Thymus (tissue), 11 donors: ENCODE measurements around the gene PCCA. TPM values are rescaled to one million over a fixed set of nuclear protein-coding genes. Genes with fewer than 3 reads are reported as not detected.

Source experiments
- DNase-seq, 9 donors: peaks; one replicate each; pipeline ENCODE4 v3.0.0-alpha.2; 2013; ENCODE audit warnings: low spot score in 9 of 9, low read depth in 6 of 9, missing footprints in 1 of 9
- H3K27ac ChIP-seq, 2 donors: one replicate each; pipeline ENCODE4 v1.5.1; 2013; ENCODE audit warnings: control low read depth in 1 of 2, low read depth in 1 of 2, low read length in 1 of 2, mild to moderate bottlenecking in 1 of 2, moderate library complexity in 1 of 2
- H3K27me3 ChIP-seq, 2 donors: one replicate each; pipeline ENCODE4 v1.5.1; 2013; ENCODE audit warnings: low read length in 1 of 2; ENCODE audit not compliant: control insufficient read depth in 2 of 2, insufficient read depth in 1 of 2
- H3K36me3 ChIP-seq, 2 donors: one replicate each; pipeline ENCODE4 v1.5.1; 2013; ENCODE audit warnings: low read length in 1 of 2, mild to moderate bottlenecking in 1 of 2, moderate library complexity in 1 of 2; ENCODE audit not compliant: control insufficient read depth in 2 of 2, insufficient read depth in 2 of 2
- H3K4me1 ChIP-seq, 2 donors: one replicate each; pipeline ENCODE4 v1.5.1; 2013; ENCODE audit warnings: low read length in 2 of 2; ENCODE audit not compliant: control insufficient read depth in 2 of 2, insufficient read depth in 2 of 2
- H3K4me3 ChIP-seq, 2 donors: one replicate each; pipeline ENCODE4 v1.5.1; 2013; ENCODE audit warnings: low read length in 2 of 2, control low read depth in 1 of 2, mild to moderate bottlenecking in 1 of 2
- H3K9me3 ChIP-seq, 2 donors: one replicate each; pipeline ENCODE4 v1.5.1; 2013; ENCODE audit warnings: low read length in 1 of 2, mild to moderate bottlenecking in 1 of 2; ENCODE audit not compliant: control insufficient read depth in 2 of 2, insufficient read depth in 1 of 2
- WGBS: extraction: QIAGEN DNeasy Blood & Tissue Kit; methylation state at CpG from one replicate; pipeline ENCODE4 v1.1.7; 2013; 5-methylcytosine and 5-hydroxymethylcytosine counted together
- polyA plus RNA-seq: library from polyadenylated mRNA; stranded (reverse); fragments of 200-250 nt; gene quantifications from one replicate; pipeline ENCODE4 v1.2.3, GENCODE V29; 2013
- total RNA-seq: library from RNA; stranded (reverse); fragments of 120-200 nt; gene quantifications from one replicate; pipeline ENCODE4 v1.2.4, GENCODE V29; 2013
- donor health status: healthy.

PCCA gene
- total and polyA plus RNA-seq, 2 donors, result 17.9 to 18.2 TPM

DNA sequence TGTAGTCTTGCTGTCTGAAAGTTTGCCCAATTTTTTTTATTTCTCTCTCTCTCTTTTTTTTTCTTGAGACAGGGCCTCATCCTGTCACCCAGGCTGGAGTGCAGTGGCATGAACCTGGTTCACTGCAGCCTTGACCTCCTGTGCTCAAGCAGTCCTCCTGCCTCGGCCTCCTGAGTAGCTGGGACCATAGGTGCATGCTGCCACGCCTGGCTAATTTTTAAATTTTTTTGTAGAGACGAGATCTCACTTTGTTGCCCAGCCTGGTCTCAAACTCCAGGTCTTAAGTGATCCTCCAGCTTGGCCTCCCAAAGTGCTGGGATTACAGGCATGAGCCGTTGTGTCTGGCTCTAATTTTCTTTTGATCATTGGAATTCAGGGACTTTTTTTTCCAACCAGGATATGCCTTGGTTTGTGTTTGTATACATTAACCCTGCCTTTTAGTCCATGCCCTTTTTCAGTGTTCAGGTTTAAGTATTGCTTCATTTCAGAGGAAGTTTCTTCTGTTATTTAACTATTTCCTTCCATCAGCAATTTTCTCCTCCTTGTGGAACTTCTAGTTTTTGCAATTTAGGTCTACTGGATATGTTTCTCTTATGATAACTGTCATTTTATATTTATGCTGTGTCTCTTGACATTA, 201.4 kb downstream of the PCCA start:
- WGBS, result 98% methylated on average over 4 of the region's 4 CpGs
- DNase-seq, result no peak
- H3K4me1 ChIP-seq, result no peaks in the 10 kb centered on the region

DNA sequence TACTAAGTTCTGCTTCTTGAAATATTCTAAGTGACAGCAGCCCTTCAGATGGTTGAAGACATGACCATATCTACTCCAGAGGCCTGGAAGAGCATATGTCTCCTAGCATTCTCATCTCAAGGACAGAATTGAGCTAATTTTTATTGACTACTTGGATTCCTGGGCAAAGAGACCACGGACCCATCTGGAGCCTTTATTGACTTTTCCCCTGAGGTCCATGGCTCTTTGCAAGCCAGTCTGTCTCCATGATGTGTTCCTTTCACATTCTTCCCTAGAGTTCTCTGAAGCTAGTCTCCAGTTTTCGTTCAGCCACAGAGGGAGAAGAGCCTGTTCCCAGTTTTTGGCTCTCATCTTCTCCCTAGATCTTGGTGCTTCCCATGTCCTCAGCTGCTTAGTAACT, 202.7 kb downstream of the PCCA start:
- H3K4me3 ChIP-seq, result no peak overlapping the region
- H3K36me3 ChIP-seq, result no peaks in the 10 kb centered on the region
- no peaks in the 10 kb centered on the region for H3K9me3 ChIP-seq
- DNase-seq, result no peak
- no peaks in the 10 kb centered on the region for H3K27me3 ChIP-seq
- H3K27ac ChIP-seq, result no peak overlapping the region
- 97% methylated on average over 2 of the region's 2 CpGs for WGBS
- H3K4me1 ChIP-seq, result no peaks in the 10 kb centered on the region

More for the DNA sequence above, 201.4 kb downstream of the PCCA start:
- H3K4me3 ChIP-seq, result no peak overlapping the region
- H3K36me3 ChIP-seq, result no peaks in the 10 kb centered on the region
- H3K9me3 ChIP-seq, result no peaks in the 10 kb centered on the region
- H3K27me3 ChIP-seq, result no peaks in the 10 kb centered on the region
- no peak overlapping the region for H3K27ac ChIP-seq

DNA sequence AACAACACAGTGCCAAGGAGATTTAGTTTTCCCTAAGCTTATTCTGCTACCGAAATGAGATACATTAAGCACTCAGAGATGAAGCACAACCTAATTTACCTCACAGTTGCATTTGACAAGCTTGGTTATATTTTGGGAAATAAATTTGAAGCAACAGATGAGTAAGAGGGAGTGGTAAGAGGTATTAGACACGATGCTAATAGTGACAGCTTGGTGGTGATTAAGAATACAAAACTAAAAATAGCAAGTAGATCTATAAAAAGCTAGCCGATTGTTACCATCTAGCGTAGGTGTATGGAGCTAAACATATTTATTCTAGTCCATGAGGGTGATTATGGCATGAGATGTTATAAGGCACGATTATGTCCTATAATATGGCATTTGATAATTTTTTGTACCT, 208.5 kb downstream of the PCCA start:
- no peaks in the 10 kb centered on the region for H3K36me3 ChIP-seq
- no peaks in the 10 kb centered on the region for H3K9me3 ChIP-seq
- no peak overlapping the region for H3K4me3 ChIP-seq
- DNase-seq, result no peak
- H3K27ac ChIP-seq, result no peak overlapping the region
- H3K4me1 ChIP-seq, result no peaks in the 10 kb centered on the region
- no peaks in the 10 kb centered on the region for H3K27me3 ChIP-seq
- 98% methylated on average over 5 of the region's 5 CpGs for WGBS

DNA sequence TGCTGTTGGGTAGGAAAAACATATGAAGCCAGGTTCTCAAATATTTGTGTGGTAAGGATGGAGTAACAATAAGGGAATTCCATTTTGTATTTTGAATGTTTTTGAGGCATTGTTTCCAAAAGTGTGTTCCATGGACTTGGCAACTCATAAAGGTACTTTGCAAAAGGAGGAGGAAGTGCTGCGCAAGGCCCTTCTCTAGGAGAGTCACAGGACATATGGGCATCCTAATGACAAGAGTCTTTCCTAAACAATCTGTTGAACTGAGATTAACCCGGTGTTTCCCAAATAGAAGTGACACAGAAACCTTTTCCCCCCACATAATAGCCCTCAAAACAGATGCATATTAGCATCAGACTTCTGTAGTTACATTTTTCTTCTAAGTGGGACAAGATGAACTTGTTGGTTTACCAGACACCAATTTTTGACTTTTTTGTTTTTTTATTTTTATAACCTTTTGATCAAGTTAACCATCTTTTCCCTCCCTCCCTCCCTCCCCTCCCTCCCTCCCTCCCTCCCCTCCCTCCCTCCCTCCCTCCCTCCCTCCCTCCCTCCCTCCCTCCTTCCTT, 209.3 kb downstream of the PCCA start:
- Histone ChIP-seq H3K36me3 (no peaks in the 10 kb centered on the region), H3K4me3 (no peak overlapping the region), H3K4me1 (no peaks in the 10 kb centered on the region), H3K27ac (no peak overlapping the region), H3K27me3 (no peaks in the 10 kb centered on the region), H3K9me3 (no peaks in the 10 kb centered on the region)
- WGBS, result 100% methylated on average over 2 of the region's 2 CpGs
- no peak for DNase-seq

DNA sequence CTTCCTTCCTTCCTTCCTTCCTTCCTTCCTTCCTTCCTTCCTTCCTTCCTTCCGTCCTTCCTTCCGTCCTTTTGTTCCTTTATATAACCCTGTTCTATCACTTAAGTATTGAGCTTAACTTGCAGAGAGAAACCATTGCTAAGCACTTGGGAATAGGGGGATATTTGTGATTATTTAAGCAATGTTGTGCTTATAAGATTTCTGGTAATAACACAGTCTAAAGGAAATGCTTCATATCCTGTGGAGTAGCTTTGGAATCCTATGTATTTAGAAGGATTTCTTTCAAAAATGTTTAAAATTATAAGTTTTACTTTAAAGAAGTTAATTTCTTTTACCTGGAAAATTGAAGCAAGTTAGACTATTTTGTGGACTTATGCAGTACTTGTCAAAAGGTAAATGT, 209.8 kb downstream of the PCCA start:
- Histone ChIP-seq H3K4me1 (no peaks in the 10 kb centered on the region), H3K27me3 (no peaks in the 10 kb centered on the region), H3K9me3 (no peaks in the 10 kb centered on the region), H3K4me3 (no peak overlapping the region), H3K36me3 (no peaks in the 10 kb centered on the region), H3K27ac (no peak overlapping the region)
- WGBS, result 88% methylated on average over 2 of the region's 2 CpGs
- no peak for DNase-seq

DNA sequence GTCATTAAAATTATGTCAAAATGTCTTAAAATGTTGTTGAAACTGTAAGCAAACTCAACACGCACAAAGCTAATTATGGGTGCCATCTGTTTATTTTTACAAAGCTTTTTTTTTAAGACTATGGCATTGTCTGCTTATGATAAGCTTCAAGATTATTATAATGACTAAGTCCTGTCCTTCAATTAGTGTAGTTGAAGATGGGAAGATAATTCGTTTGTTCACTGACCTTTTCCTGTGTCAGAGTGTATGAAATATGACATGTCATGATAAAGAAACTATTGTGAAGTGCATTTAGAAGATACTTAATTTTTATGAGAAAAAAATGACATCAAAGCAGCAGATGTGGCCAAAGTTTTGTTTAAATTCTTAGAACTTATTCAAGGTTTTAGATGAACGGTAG, 211.3 kb downstream of the PCCA start:
- 95% methylated on average over 3 of the region's 3 CpGs for WGBS
- Histone ChIP-seq H3K4me1 (no peaks in the 10 kb centered on the region), H3K4me3 (no peak overlapping the region), H3K36me3 (no peaks in the 10 kb centered on the region), H3K27me3 (no peaks in the 10 kb centered on the region), H3K9me3 (no peaks in the 10 kb centered on the region), H3K27ac (no peak overlapping the region)
- DNase-seq, result no peak

DNA sequence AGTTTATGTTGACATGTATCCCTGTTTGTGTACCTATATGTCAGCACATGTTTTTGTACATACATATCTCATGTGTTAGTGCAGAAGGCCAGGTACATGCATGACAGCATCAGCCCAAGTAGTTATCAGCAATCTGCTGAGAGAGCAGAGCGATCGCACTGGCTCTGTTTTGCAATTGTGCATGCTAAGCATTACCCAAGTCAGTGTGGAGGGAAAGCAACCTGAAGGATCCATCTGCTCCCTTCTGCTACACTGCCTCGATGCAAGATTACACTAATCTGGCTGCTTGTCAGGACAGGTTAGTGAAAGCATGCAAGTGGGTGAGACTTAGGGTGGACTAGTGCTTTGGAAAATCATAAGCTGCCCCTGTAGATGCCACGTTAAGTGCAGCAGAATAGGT, 211.8 kb downstream of the PCCA start:
- no peak for DNase-seq
- Histone ChIP-seq H3K27ac (no peak overlapping the region), H3K9me3 (no peaks in the 10 kb centered on the region), H3K4me1 (no peaks in the 10 kb centered on the region), H3K36me3 (no peaks in the 10 kb centered on the region), H3K4me3 (no peak overlapping the region), H3K27me3 (no peaks in the 10 kb centered on the region)
- 96% methylated on average over 4 of the region's 4 CpGs for WGBS

DNA sequence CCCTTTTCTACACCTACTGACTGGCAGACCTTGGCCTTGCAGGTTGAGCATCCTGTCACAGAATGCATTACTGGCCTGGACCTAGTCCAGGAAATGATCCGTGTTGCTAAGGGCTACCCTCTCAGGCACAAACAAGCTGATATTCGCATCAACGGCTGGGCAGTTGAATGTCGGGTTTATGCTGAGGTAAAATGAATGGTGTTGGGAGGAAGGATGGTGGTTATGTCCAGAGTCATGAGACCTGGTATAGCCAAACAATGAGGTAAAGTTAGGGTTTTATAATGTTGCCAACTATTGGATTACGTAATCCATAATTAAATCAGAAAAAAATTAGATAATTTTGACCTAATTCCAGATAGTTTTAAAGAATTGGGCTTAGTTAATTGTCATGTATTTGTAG, 212.5 kb downstream of the PCCA start:
- H3K27me3 ChIP-seq, result no peaks in the 10 kb centered on the region
- H3K4me1 ChIP-seq, result no peaks in the 10 kb centered on the region
- 97% methylated on average over 5 of the region's 5 CpGs for WGBS
- H3K36me3 ChIP-seq, result no peaks in the 10 kb centered on the region
- H3K27ac ChIP-seq, result no peak overlapping the region
- DNase-seq, result no peak
- no peaks in the 10 kb centered on the region for H3K9me3 ChIP-seq
- H3K4me3 ChIP-seq, result no peak overlapping the region

DNA sequence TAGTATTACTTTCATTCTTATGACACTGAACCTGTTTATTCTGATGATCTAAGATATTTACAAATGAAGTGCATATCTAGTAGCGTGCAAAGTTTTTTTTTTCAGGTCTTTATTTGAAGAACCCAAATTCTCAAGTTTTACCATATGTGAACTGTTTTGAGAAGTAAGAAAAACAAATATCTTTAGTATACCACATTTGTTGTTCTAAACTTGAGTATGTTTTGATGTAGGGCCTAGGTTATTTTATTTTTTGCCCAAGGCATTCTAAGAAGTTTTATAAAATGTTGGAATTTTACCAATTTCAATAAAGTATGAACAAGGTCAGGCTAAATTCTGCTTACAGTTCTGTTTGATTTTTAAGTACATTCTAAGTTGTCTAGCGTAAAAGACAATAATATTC, 213.5 kb downstream of the PCCA start:
- no peaks in the 10 kb centered on the region for H3K27me3 ChIP-seq
- no peaks in the 10 kb centered on the region for H3K36me3 ChIP-seq
- no peaks in the 10 kb centered on the region for H3K4me1 ChIP-seq
- DNase-seq, result no peak
- H3K27ac ChIP-seq, result no peak overlapping the region
- H3K4me3 ChIP-seq, result no peak overlapping the region
- 98% methylated on average over 2 of the region's 2 CpGs for WGBS
- no peaks in the 10 kb centered on the region for H3K9me3 ChIP-seq
